Body of pancreas (tissue), 4 donors: Measurements from ENCODE around the gene CACNG6. TPM values are rescaled to one million over a fixed set of nuclear protein-coding genes. Genes with fewer than 3 reads are reported as not detected.

Source experiments
- ATAC-seq: fragments of 150-250 bp; one replicate; pipeline ENCODE4 v1.9.1; 2016
- DNase-seq, 4 donors: peaks; one replicate each; pipeline ENCODE4 v3.0.0-alpha.2; 2019
- H3K27ac ChIP-seq, 4 donors: fragments of 200-600 bp; sonication (generic); 1 replicate in 3 of 4; 2 replicates in 1 of 4; pipeline versions ENCODE4 v1.5.1 to v1.6.1; 2016 to 2019; ENCODE audit warnings: mild to moderate bottlenecking in 1 of 4, mixed read lengths in 1 of 4, moderate library complexity in 1 of 4
- H3K27me3 ChIP-seq, 2 donors: fragments of 200-600 bp; sonication (generic); one replicate each; pipeline ENCODE4 v1.6.0; 2016; ENCODE audit warnings: mild to moderate bottlenecking in 1 of 2
- H3K36me3 ChIP-seq, 2 donors: fragments of 200-600 bp; sonication (generic); replicated peaks in 1 of 2; 2 replicates each; pipeline ENCODE4 v1.5.1; 2016; ENCODE audit warnings: low read depth in 2 of 2; ENCODE audit not compliant: insufficient read depth in 1 of 2
- H3K4me1 ChIP-seq: fragments of 200-600 bp; sonication (generic); one replicate; pipeline ENCODE4 v1.6.0; 2016
- H3K4me3 ChIP-seq, 2 donors: fragments of 200-600 bp; sonication (generic); 1 replicate in 1 of 2; 2 replicates in 1 of 2; pipeline ENCODE4 v1.5.1; 2016 to 2019
- H3K9me3 ChIP-seq, 3 donors: fragments of 200-600 bp; sonication (generic); 1 replicate in 2 of 3; 2 replicates in 1 of 3; pipeline ENCODE4 v1.5.1; 2016
- CTCF ChIP-seq, 7 experiments: fragments of 450-650 bp in 4 of 7; fragments of 200-600 bp in 3 of 7; sonication (generic) in 3 of 7; IDR thresholded peaks; one replicate each; pipeline ENCODE4 v1.5.1; 2016 to 2019; ENCODE audit warnings: antibody characterized with exemption in 7 of 7
- POLR2A ChIP-seq, 3 donors: fragments of 450-650 bp; IDR thresholded peaks; one replicate each; pipeline ENCODE4 v1.6.1; 2016; ENCODE audit warnings: antibody characterized with exemption in 3 of 3, mild to moderate bottlenecking in 2 of 3
- WGBS, 2 donors: methylation state at CpG; one replicate each; pipeline ENCODE4 v1.1.5; 2017; 5-methylcytosine and 5-hydroxymethylcytosine counted together
- intact Hi-C: fragments of 100-400 bp; cut with DNase I; formaldehyde crosslinking; loops from one replicate; pipeline ENCODE4 v1.15.1; 2023
- total RNA-seq, 2 donors: library from RNA; depleted of rRNA; stranded (reverse); fragments of >200 nt; gene quantifications; one replicate each; pipeline ENCODE4 v1.1.0, GENCODE V29; 2016

The CACNG6 gene
- total RNA-seq, 2 donors from 2014 or later = not detected

- no peaks in the 10 kb centered on the region for H3K36me3 ChIP-seq
- intact Hi-C loops = no loop called here
- TF ChIP-seq CTCF (IDR thresholded peaks at IDR 0.05) = no peak
- TF ChIP-seq POLR2A (IDR thresholded peaks at IDR 0.05) = no peak
- DNase-seq (no peak), ATAC-seq (no peak)
- WGBS, 2 donors = 2 to 3% methylated on average over 10 to 15 of the region's 15 CpGs
- no peak overlapping the region for H3K4me3 ChIP-seq
- no peaks in the 10 kb centered on the region for H3K4me1 ChIP-seq
- peaks cover 0 to 17% of the 10 kb centered on the region in 2 donors for H3K27me3 ChIP-seq
- H3K9me3 ChIP-seq = no peaks in the 10 kb centered on the region
- no peak overlapping the region for H3K27ac ChIP-seq
Observed at GRCh38 chr19:53957448-53958167, 33.8 kb upstream of the CACNG6 start.

GRCh38 chr19:53958168-53958571, 33.3 kb upstream of the CACNG6 start:
- Histone ChIP-seq H3K4me1 (no peaks in the 10 kb centered on the region), H3K27ac (no peak overlapping the region), H3K36me3 (no peaks in the 10 kb centered on the region), H3K4me3 (no peak overlapping the region), H3K9me3 (no peaks in the 10 kb centered on the region), H3K27me3 (peaks cover 0 to 19% of the 10 kb centered on the region in 2 donors)
- TF ChIP-seq CTCF (IDR thresholded peaks at IDR 0.05) = no peak
- ATAC-seq (no peak), DNase-seq (no peak)
- 2 to 3% methylated on average over 14 of the region's 14 CpGs for WGBS, 2 donors
- intact Hi-C loops = no loop called here

GRCh38 chr19:53958823-53959757, 32.3 kb upstream of the CACNG6 start:
- no peaks in the 10 kb centered on the region for H3K9me3 ChIP-seq
- intact Hi-C loops = no loop called here
- peaks cover 0 to 20% of the 10 kb centered on the region in 2 donors for H3K27me3 ChIP-seq
- DNase-seq = no peak
- TF ChIP-seq POLR2A (IDR thresholded peaks at IDR 0.05) (no peak), CTCF (IDR thresholded peaks at IDR 0.05) (no peak)
- no peak for ATAC-seq
- H3K4me3 ChIP-seq = no peak overlapping the region
- no peak overlapping the region for H3K27ac ChIP-seq
- no peaks in the 10 kb centered on the region for H3K4me1 ChIP-seq
- no peaks in the 10 kb centered on the region for H3K36me3 ChIP-seq
- WGBS, 2 donors = 2% methylated on average over 21 of the region's 22 CpGs

- no peaks in the 10 kb centered on the region for H3K36me3 ChIP-seq
- TF ChIP-seq POLR2A (IDR thresholded peaks at IDR 0.05) (no peak), CTCF (IDR thresholded peaks at IDR 0.05) (no peak)
- no peak for DNase-seq
- H3K4me3 ChIP-seq = no peak overlapping the region
- H3K9me3 ChIP-seq = no peaks in the 10 kb centered on the region
- 3 to 4% methylated on average over 10 of the region's 10 CpGs for WGBS, 2 donors
- H3K4me1 ChIP-seq = no peaks in the 10 kb centered on the region
- no peak overlapping the region for H3K27ac ChIP-seq
- peaks cover 0 to 20% of the 10 kb centered on the region in 2 donors for H3K27me3 ChIP-seq
- ATAC-seq = no peak
- intact Hi-C loops = no loop called here
Observed at GRCh38 chr19:53960187-53960586, 31.2 kb upstream of the CACNG6 start.
